DOHH2 (cell line): ENCODE results near the gene LILRA6.

Experiments used
- EZH2phosphoT487 ChIP-seq: fragments of 200-600 bp; sonication (generic); IDR thresholded peaks from 2 replicates; pipeline ENCODE4 v1.6.1; 2017; ENCODE audit warnings: borderline replicate concordance, mild to moderate bottlenecking, antibody characterized with exemption, low read length, moderate library complexity, mixed read lengths
- TF ChIP-seq, protein P1 (sequence below): fragments of 200-600 bp; sonication (generic); IDR thresholded peaks from one replicate; pipeline ENCODE4 v1.5.1; 2014; ENCODE audit warnings: antibody characterized with exemption, mild to moderate bottlenecking, low read depth, low read length; ENCODE audit not compliant: poor library complexity, severe bottlenecking

DNA sequence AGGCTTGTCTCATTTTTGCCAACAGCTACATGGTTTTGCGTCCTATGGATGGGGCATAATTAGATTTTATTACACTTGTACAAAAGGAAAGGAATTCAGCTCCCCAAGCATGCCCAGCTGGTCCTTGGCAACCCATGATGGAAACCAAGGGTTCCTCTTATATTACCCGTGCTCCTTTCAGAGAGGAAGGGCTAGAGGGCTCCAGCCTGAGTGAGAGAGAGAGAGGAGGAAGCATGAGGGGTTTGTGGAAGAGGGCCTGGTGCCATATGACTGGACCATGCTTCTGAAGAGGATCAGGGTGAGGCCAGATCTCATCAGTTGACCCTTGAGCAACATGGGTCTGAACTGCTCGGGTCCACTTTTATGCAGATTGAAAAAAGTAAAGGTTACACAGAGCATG is 45.5 kb downstream of the LILRA6 start:
- TF ChIP-seq, protein P1, sequence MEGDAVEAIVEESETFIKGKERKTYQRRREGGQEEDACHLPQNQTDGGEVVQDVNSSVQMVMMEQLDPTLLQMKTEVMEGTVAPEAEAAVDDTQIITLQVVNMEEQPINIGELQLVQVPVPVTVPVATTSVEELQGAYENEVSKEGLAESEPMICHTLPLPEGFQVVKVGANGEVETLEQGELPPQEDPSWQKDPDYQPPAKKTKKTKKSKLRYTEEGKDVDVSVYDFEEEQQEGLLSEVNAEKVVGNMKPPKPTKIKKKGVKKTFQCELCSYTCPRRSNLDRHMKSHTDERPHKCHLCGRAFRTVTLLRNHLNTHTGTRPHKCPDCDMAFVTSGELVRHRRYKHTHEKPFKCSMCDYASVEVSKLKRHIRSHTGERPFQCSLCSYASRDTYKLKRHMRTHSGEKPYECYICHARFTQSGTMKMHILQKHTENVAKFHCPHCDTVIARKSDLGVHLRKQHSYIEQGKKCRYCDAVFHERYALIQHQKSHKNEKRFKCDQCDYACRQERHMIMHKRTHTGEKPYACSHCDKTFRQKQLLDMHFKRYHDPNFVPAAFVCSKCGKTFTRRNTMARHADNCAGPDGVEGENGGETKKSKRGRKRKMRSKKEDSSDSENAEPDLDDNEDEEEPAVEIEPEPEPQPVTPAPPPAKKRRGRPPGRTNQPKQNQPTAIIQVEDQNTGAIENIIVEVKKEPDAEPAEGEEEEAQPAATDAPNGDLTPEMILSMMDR: no peak
- no peak for TF ChIP-seq EZH2phosphoT487
